Uterus (tissue), 2 donors: ENCODE measurements around the gene NABP1.

Experiments used
- CTCF ChIP-seq, 4 experiments: fragments of 200-600 bp in 2 of 4; fragments of 450-650 bp in 2 of 4; sonication (generic) in 2 of 4; IDR thresholded peaks; one replicate each; pipeline ENCODE4 v1.5.1; 2016 to 2019; ENCODE audit warnings: antibody characterized with exemption in 4 of 4, mild to moderate bottlenecking in 2 of 4, moderate library complexity in 1 of 4
- POLR2A ChIP-seq, 2 donors: fragments of 450-650 bp; IDR thresholded peaks; one replicate each; pipeline ENCODE4 v1.6.1; 2016; ENCODE audit warnings: antibody characterized with exemption in 2 of 2, mild to moderate bottlenecking in 1 of 2, moderate library complexity in 1 of 2

- TF ChIP-seq CTCF (IDR thresholded peaks at IDR 0.05): no peak
- TF ChIP-seq POLR2A (IDR thresholded peaks at IDR 0.05): no peak
Observed at GRCh38 chr2:191692502-191693115, 14.7 kb downstream of the NABP1 start.
